IPS-20b (cell line): ENCODE data around the gene NMNAT2.

Experiments
- H3K27ac ChIP-seq: one replicate; pipeline ENCODE4 v1.5.1; 2013; ENCODE audit warnings: low read length
- H3K27me3 ChIP-seq: 2 replicates; pipeline ENCODE4 v1.6.1; 2013; ENCODE audit warnings: mild to moderate bottlenecking, low read length, inconsistent platforms; ENCODE audit not compliant: insufficient read depth
- H3K36me3 ChIP-seq: 2 replicates; pipeline ENCODE4 v1.6.1; 2013; ENCODE audit warnings: low read depth, mild to moderate bottlenecking, inconsistent platforms, low read length, moderate library complexity; ENCODE audit not compliant: insufficient read depth
- H3K4me1 ChIP-seq: 2 replicates; pipeline ENCODE4 v1.6.1; 2013; ENCODE audit warnings: mild to moderate bottlenecking, control low read depth, inconsistent platforms, low read length, moderate library complexity; ENCODE audit not compliant: insufficient read depth
- H3K4me3 ChIP-seq: 2 replicates; pipeline ENCODE4 v1.5.1; 2013; ENCODE audit warnings: mild to moderate bottlenecking, low read length, inconsistent platforms
- H3K9ac ChIP-seq: 2 replicates; pipeline ENCODE4 v1.6.1; 2013; ENCODE audit warnings: low read depth, mild to moderate bottlenecking, inconsistent platforms, low read length, moderate library complexity
- H3K9me3 ChIP-seq: 2 replicates; pipeline ENCODE4 v1.6.1; 2013; ENCODE audit warnings: mild to moderate bottlenecking, low read depth, low read length, inconsistent platforms; ENCODE audit not compliant: insufficient read depth

NMNAT2 gene

GRCh38 chr1:183385340-183386144 is 32.6 kb downstream of the NMNAT2 start:
- Histone ChIP-seq H3K4me3 (no peak overlapping the region), H3K36me3 (no peaks in the 10 kb centered on the region), H3K27me3 (no peaks in the 10 kb centered on the region), H3K9ac (no peak overlapping the region), H3K9me3 (no peaks in the 10 kb centered on the region), H3K27ac (no peak overlapping the region), H3K4me1 (peaks cover 2% of the 10 kb centered on the region; the same call in 1 of the 2 replicates)

DNA sequence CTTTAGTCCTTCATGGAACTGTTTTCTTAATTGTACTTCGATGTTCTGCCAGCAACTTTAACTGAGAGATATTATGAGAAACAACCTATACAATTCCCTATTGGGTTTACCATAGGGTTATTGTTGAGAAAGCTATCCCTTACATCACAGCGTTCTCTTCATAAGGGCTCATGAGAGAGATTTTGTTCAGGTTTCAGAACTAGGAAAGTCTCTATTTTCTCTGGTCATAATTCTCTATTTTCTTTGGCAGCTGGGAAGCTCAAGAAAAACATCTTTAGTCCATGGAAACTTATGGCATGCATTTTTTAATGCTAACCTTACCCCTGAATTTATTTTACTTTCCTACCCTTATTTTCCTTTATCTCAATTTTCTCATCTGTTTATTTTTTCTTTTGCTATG is 38.2 kb downstream of the NMNAT2 start:
- H3K36me3 ChIP-seq, result no peaks in the 10 kb centered on the region
- peaks cover under 1% of the 10 kb centered on the region; the same call in 1 of the 2 replicates for H3K4me1 ChIP-seq
- H3K27me3 ChIP-seq, result no peaks in the 10 kb centered on the region
- no peak overlapping the region for H3K4me3 ChIP-seq
- no peak overlapping the region for H3K27ac ChIP-seq
- H3K9me3 ChIP-seq, result no peaks in the 10 kb centered on the region
- H3K9ac ChIP-seq, result no peak overlapping the region

DNA sequence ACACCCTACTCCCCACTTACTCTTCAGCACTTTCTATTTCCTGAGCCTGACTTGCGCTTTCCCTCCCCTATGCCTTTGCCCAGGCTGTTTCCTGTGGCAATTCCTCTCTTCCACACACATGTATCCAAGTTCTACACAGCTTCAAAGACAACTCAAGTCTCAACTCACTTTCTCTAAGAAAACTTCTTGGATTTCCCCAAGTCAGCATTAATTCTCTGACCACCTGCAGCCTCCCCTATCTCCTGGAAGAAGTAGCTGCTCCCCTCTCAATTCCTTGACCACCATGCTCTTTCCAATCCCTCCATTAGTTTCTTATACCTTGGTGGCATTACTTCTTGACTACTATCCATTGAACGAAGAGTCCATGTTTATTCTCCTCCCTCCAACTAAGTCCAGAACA is 42.8 kb downstream of the NMNAT2 start:
- Histone ChIP-seq H3K36me3 (no peaks in the 10 kb centered on the region), H3K4me1 (peaks cover 6% of the 10 kb centered on the region), H3K27me3 (no peaks in the 10 kb centered on the region), H3K27ac (no peak overlapping the region), H3K9ac (no peak overlapping the region), H3K4me3 (no peak overlapping the region), H3K9me3 (no peaks in the 10 kb centered on the region)

GRCh38 chr1:183374825-183375224 is 43.4 kb downstream of the NMNAT2 start:
- no peaks in the 10 kb centered on the region for H3K36me3 ChIP-seq
- no peaks in the 10 kb centered on the region for H3K27me3 ChIP-seq
- peaks cover 6% of the 10 kb centered on the region for H3K4me1 ChIP-seq
- no peak overlapping the region for H3K27ac ChIP-seq
- H3K9me3 ChIP-seq, result no peaks in the 10 kb centered on the region
- H3K9ac ChIP-seq, result no peak overlapping the region
- H3K4me3 ChIP-seq, result no peak overlapping the region

GRCh38 chr1:183372586-183373230 is 45.5 kb downstream of the NMNAT2 start:
- no peaks in the 10 kb centered on the region for H3K9me3 ChIP-seq
- no peaks in the 10 kb centered on the region for H3K36me3 ChIP-seq
- H3K27me3 ChIP-seq, result no peaks in the 10 kb centered on the region
- no peak overlapping the region for H3K4me3 ChIP-seq
- no peak overlapping the region for H3K9ac ChIP-seq
- no peak overlapping the region for H3K27ac ChIP-seq
- peaks cover 6% of the 10 kb centered on the region for H3K4me1 ChIP-seq

- Histone ChIP-seq H3K9me3 (no peaks in the 10 kb centered on the region), H3K9ac (no peak overlapping the region), H3K27ac (no peak overlapping the region), H3K4me3 (no peak overlapping the region), H3K36me3 (no peaks in the 10 kb centered on the region), H3K4me1 (peaks cover 6% of the 10 kb centered on the region), H3K27me3 (no peaks in the 10 kb centered on the region)
Measured at GRCh38 chr1:183370399-183371058, 47.7 kb downstream of the NMNAT2 start.

DNA sequence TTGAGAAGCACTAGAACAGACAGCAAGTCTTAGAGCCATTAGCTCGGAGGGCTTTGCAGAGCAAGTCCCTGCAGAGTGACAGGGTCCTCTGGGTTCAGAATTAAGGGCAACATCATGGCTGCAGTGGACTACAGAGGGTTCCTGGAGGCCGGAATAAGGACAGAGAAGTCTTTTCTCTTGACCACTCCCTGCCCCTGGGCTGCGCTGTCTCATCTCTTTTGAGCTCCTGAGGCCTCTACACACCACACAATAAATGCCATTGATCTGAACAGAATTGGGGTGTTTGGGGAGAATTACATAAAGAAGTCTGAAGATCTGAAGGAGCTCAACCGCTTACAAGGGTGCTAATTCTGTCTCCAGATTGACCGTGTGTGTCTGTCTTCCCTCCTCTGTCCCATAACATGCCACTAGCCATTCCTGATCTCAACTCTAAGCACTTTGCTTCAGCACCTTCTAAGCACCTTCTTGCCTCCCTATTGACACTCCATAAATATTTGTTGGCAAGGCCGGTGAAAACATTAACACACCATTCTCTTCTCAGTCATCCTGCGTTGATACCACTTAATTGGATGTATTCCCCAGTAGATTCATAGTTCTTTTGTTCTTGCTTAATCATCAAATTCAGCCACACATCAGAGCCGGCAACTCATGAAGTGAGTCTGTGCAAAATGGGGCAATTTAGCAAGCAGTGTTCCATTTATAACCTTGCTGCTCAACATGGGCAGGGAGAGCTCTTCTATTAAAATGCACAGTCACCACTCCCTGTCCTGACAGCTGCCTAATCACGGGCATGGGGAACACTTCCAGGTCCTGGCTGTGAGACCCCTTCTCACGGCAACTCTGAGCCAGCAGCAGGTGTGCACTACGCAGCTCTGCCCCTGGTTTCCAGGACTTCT is 49.7 kb downstream of the NMNAT2 start:
- Histone ChIP-seq H3K4me1 (no peaks in the 10 kb centered on the region), H3K4me3 (no peak overlapping the region), H3K36me3 (no peaks in the 10 kb centered on the region), H3K27ac (no peak overlapping the region), H3K9me3 (no peaks in the 10 kb centered on the region), H3K27me3 (no peaks in the 10 kb centered on the region), H3K9ac (no peak overlapping the region)

DNA sequence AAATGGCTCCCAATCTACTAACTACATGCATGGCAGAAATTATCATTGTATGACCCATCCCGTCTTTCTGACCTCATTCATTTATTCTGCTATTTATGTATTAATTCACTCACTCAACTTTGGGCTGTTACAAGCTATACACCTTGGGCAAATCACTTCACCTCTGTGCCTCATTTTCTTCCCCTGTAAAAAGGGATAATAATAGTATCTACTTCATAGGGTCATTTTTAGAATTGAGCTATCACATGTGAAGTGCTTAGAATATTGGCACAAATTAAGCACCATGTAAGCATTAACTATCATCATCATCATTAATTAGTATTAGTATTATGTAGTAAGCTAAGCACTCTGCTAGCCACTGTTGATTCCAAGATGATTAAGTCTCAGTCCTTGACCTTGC is 52.1 kb downstream of the NMNAT2 start:
- Histone ChIP-seq H3K9me3 (no peaks in the 10 kb centered on the region), H3K4me1 (no peaks in the 10 kb centered on the region), H3K27me3 (no peaks in the 10 kb centered on the region), H3K4me3 (no peak overlapping the region), H3K36me3 (no peaks in the 10 kb centered on the region), H3K27ac (no peak overlapping the region), H3K9ac (no peak overlapping the region)

GRCh38 chr1:183365676-183366075 is 52.5 kb downstream of the NMNAT2 start:
- Histone ChIP-seq H3K27ac (no peak overlapping the region), H3K9ac (no peak overlapping the region), H3K36me3 (no peaks in the 10 kb centered on the region), H3K27me3 (no peaks in the 10 kb centered on the region), H3K4me3 (no peak overlapping the region), H3K4me1 (no peaks in the 10 kb centered on the region), H3K9me3 (no peaks in the 10 kb centered on the region)

DNA sequence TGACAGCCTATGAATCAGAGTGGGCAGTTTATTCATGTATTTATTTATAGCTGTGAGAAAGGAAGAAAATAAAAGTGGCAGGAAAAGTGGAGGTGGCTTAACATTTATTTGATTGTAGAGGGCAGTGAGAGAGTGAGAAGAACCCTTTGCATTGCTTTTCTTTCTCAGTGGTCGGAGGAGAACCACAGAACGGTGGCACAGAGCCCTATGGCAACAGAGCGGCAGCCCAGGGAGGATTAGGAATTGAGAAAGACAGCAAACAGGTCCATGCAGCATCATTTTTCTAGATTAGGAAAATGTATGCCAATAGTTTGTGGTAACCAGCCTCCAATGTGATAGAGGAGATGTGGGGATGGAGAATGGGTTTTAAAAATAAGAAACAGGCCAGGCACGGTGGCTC is 53.1 kb downstream of the NMNAT2 start:
- Histone ChIP-seq H3K4me1 (no peaks in the 10 kb centered on the region), H3K36me3 (no peaks in the 10 kb centered on the region), H3K9me3 (no peaks in the 10 kb centered on the region), H3K27me3 (no peaks in the 10 kb centered on the region), H3K4me3 (no peak overlapping the region), H3K27ac (no peak overlapping the region), H3K9ac (no peak overlapping the region)

GRCh38 chr1:183363972-183364371 is 54.2 kb downstream of the NMNAT2 start:
- Histone ChIP-seq H3K4me1 (no peaks in the 10 kb centered on the region), H3K27me3 (no peaks in the 10 kb centered on the region), H3K4me3 (no peak overlapping the region), H3K9ac (no peak overlapping the region), H3K36me3 (no peaks in the 10 kb centered on the region), H3K27ac (no peak overlapping the region), H3K9me3 (no peaks in the 10 kb centered on the region)
